Neuronal stem cell (in vitro differentiated cells): ENCODE measurements around the gene TTC38.
A peak's percentile ranks its signal among the peaks of the same experiment; 100 is the strongest.

Experiments
- DNase-seq: peaks from one replicate; pipeline ENCODE4 v3.0.0-alpha.2; 2013; ENCODE audit warnings: low spot score
- H2AFZ ChIP-seq: one replicate; pipeline ENCODE4 v1.6.1; 2013; ENCODE audit warnings: mild to moderate bottlenecking, low read length, inconsistent platforms
- H2AK5ac ChIP-seq: 2 replicates; pipeline ENCODE4 v1.6.1; 2013; ENCODE audit warnings: low read depth, mild to moderate bottlenecking, inconsistent platforms, low read length, moderate library complexity, mixed read lengths
- H2BK120ac ChIP-seq: 2 replicates; pipeline ENCODE4 v1.6.1; 2013; ENCODE audit warnings: low read depth, mild to moderate bottlenecking, inconsistent platforms, low read length, moderate library complexity, mixed read lengths
- H2BK12ac ChIP-seq: one replicate; pipeline ENCODE4 v1.6.1; 2013; ENCODE audit warnings: low read length, inconsistent platforms
- H2BK15ac ChIP-seq: 2 replicates; pipeline ENCODE4 v1.6.1; 2013; ENCODE audit warnings: mild to moderate bottlenecking, low read length, inconsistent platforms, mixed read lengths
- H2BK5ac ChIP-seq: one replicate; pipeline ENCODE4 v1.6.1; 2013; ENCODE audit warnings: inconsistent platforms, mild to moderate bottlenecking, low read length, moderate library complexity
- H3K14ac ChIP-seq: one replicate; pipeline ENCODE4 v1.6.1; 2013; ENCODE audit warnings: low read length, inconsistent platforms
- H3K18ac ChIP-seq: 2 replicates; pipeline ENCODE4 v1.6.1; 2013; ENCODE audit warnings: low read length, inconsistent platforms
- H3K23ac ChIP-seq: 2 replicates; pipeline ENCODE4 v1.6.1; 2013; ENCODE audit warnings: low read depth, mild to moderate bottlenecking, mixed read lengths, low read length, inconsistent platforms; ENCODE audit not compliant: poor library complexity
- H3K27ac ChIP-seq: replicated peaks from 3 replicates; pipeline ENCODE4 v1.5.1; 2013; ENCODE audit warnings: low read length, inconsistent platforms
- H3K27me3 ChIP-seq, 3 experiments: 2 replicates each; pipeline ENCODE4 v1.6.1; 2013; ENCODE audit warnings: low read length in 3 of 3, mild to moderate bottlenecking in 2 of 3, inconsistent platforms in 1 of 3, low read depth in 1 of 3, mixed read lengths in 1 of 3, moderate library complexity in 1 of 3; ENCODE audit not compliant: control insufficient read depth in 3 of 3, insufficient read depth in 3 of 3
- H3K36me3 ChIP-seq, 2 donors: replicated peaks in 1 of 2; 2 replicates each; pipeline ENCODE4 v1.6.1; 2013; ENCODE audit warnings: low read length in 2 of 2; ENCODE audit not compliant: control insufficient read depth in 2 of 2, insufficient read depth in 2 of 2
- H3K4ac ChIP-seq: 2 replicates; pipeline ENCODE4 v1.6.1; 2013; ENCODE audit warnings: inconsistent platforms, mild to moderate bottlenecking, low read length, moderate library complexity
- H3K4me1 ChIP-seq, 2 donors: 1 replicate in 1 of 2; 2 replicates in 1 of 2; pipeline ENCODE4 v1.6.1; 2013; ENCODE audit warnings: low read length in 2 of 2, low read depth in 1 of 2; ENCODE audit not compliant: control insufficient read depth in 2 of 2, insufficient read depth in 1 of 2
- H3K4me2 ChIP-seq: one replicate; pipeline ENCODE4 v1.6.1; 2013; ENCODE audit warnings: mild to moderate bottlenecking, low read length, inconsistent platforms; ENCODE audit not compliant: insufficient read depth, poor library complexity, severe bottlenecking
- H3K4me3 ChIP-seq, 2 donors: 2 replicates each; pipeline ENCODE4 v1.5.1; 2013; ENCODE audit warnings: low read length in 2 of 2, mild to moderate bottlenecking in 2 of 2, inconsistent platforms in 1 of 2, moderate library complexity in 1 of 2
- H3K79me1 ChIP-seq: one replicate; pipeline ENCODE4 v1.6.1; 2013; ENCODE audit warnings: low read depth, mild to moderate bottlenecking, inconsistent platforms, low read length, moderate library complexity
- H3K9ac ChIP-seq: one replicate; pipeline ENCODE4 v1.6.1; 2013; ENCODE audit warnings: mild to moderate bottlenecking, low read depth, low read length, inconsistent platforms; ENCODE audit not compliant: poor library complexity
- H3K9me3 ChIP-seq, 2 donors: replicated peaks in 1 of 2; 2 replicates each; pipeline versions ENCODE3 to v1.6.1; 2013; ENCODE audit warnings: low read length in 2 of 2, mild to moderate bottlenecking in 2 of 2, inconsistent platforms in 1 of 2, low read depth in 1 of 2, mixed read lengths in 1 of 2, moderate library complexity in 1 of 2; ENCODE audit not compliant: control insufficient read depth in 2 of 2, insufficient read depth in 1 of 2
- H4K8ac ChIP-seq: one replicate; pipeline ENCODE4 v1.6.1; 2013; ENCODE audit warnings: low read depth, mild to moderate bottlenecking, inconsistent platforms, low read length, moderate library complexity
- H4K91ac ChIP-seq: one replicate; pipeline ENCODE4 v1.6.1; 2013; ENCODE audit warnings: low read length, low read depth, mild to moderate bottlenecking, inconsistent platforms; ENCODE audit not compliant: poor library complexity
- WGBS, 2 donors: extraction: QIAGEN DNeasy Blood & Tissue Kit; methylation state at CpG; one replicate each; pipeline ENCODE4 v1.1.7; 2013; ENCODE audit warnings: missing lambda C conversion rate in 2 of 2, mixed read lengths in 1 of 2; ENCODE audit not compliant: insufficient read length in 2 of 2, insufficient replicate concordance in 1 of 2; ENCODE audit errors: extremely low coverage in 2 of 2; 5-methylcytosine and 5-hydroxymethylcytosine counted together

Gene TTC38

GRCh38 chr22:46237453-46238124, 30.2 kb upstream of the TTC38 start:
- Histone ChIP-seq H4K8ac (no peak overlapping the region), H2BK15ac (no peak overlapping the region), H2BK5ac (no peak overlapping the region), H3K79me1 (peaks cover 1% of the 10 kb centered on the region), H3K4ac (no peak overlapping the region), H2BK120ac (no peak overlapping the region), H3K4me2 (no peak overlapping the region), H3K36me3 (no peaks in the 10 kb centered on the region), H3K9me3 (no peaks in the 10 kb centered on the region), H2AK5ac (no peak overlapping the region), H2AFZ (no peak overlapping the region), H3K23ac (no peak overlapping the region), H3K27ac (no peak overlapping the region), H4K91ac (no peak overlapping the region), H2BK12ac (no peak overlapping the region), H3K4me1 (no peaks in the 10 kb centered on the region), H3K4me3 (no peak overlapping the region), H3K18ac (no peak overlapping the region), H3K14ac (no peak overlapping the region), H3K9ac (no peak overlapping the region), H3K27me3 (no peaks in the 10 kb centered on the region)
- DNase-seq: no peak
- WGBS, 2 donors: no CpG with 5 or more reads among the region's 12 CpGs

GRCh38 chr22:46238541-46238940, 29.3 kb upstream of the TTC38 start:
- Histone ChIP-seq H2BK120ac (no peak overlapping the region), H3K4me2 (no peak overlapping the region), H3K4ac (no peak overlapping the region), H2BK12ac (no peak overlapping the region), H4K8ac (no peak overlapping the region), H3K23ac (peak overlapping the region; percentile 67), H3K79me1 (peaks cover 1% of the 10 kb centered on the region), H2BK5ac (no peak overlapping the region), H3K9me3 (no peaks in the 10 kb centered on the region), H4K91ac (no peak overlapping the region), H3K27ac (no peak overlapping the region), H2BK15ac (no peak overlapping the region), H3K27me3 (no peaks in the 10 kb centered on the region), H2AFZ (no peak overlapping the region), H3K36me3 (no peaks in the 10 kb centered on the region), H3K14ac (peak overlapping the region; percentile 78), H3K4me3 (peak overlapping the region in 1 of 2 donors; percentile 52), H3K4me1 (no peaks in the 10 kb centered on the region), H3K18ac (peak overlapping the region; percentile 41), H2AK5ac (no peak overlapping the region), H3K9ac (no peak overlapping the region)
- WGBS, 2 donors: no CpG with 5 or more reads among the region's 16 CpGs
- DNase-seq: no peak

GRCh38 chr22:46239261-46240048, 28.4 kb upstream of the TTC38 start:
- no peaks in the 10 kb centered on the region for H3K9me3 ChIP-seq
- H2BK15ac ChIP-seq: no peak overlapping the region
- H3K18ac ChIP-seq: no peak overlapping the region
- WGBS, 2 donors: no CpG with 5 or more reads among the region's 20 CpGs
- no peaks in the 10 kb centered on the region for H3K4me1 ChIP-seq
- no peak overlapping the region for H2BK12ac ChIP-seq
- H4K91ac ChIP-seq: no peak overlapping the region
- no peak overlapping the region for H2AFZ ChIP-seq
- no peak overlapping the region for H3K4ac ChIP-seq
- H3K36me3 ChIP-seq: peaks cover 0 to 9% of the 10 kb centered on the region in 2 donors
- H3K27ac ChIP-seq: no peak overlapping the region
- no peak for DNase-seq
- no peak overlapping the region for H3K4me2 ChIP-seq
- H3K4me3 ChIP-seq: peak overlapping the region in 1 of 2 donors; percentile 53
- no peak overlapping the region for H2BK120ac ChIP-seq
- no peak overlapping the region for H4K8ac ChIP-seq
- H3K23ac ChIP-seq: no peak overlapping the region
- no peak overlapping the region for H2BK5ac ChIP-seq
- peaks cover 1% of the 10 kb centered on the region for H3K79me1 ChIP-seq
- peak overlapping the region; percentile 82 for H3K14ac ChIP-seq
- no peak overlapping the region for H2AK5ac ChIP-seq
- H3K9ac ChIP-seq: no peak overlapping the region
- H3K27me3 ChIP-seq: no peaks in the 10 kb centered on the region

GRCh38 chr22:46240073-46240472, 27.7 kb upstream of the TTC38 start:
- H3K23ac ChIP-seq: no peak overlapping the region
- peaks cover 1% of the 10 kb centered on the region for H3K79me1 ChIP-seq
- DNase-seq: no peak
- WGBS, 2 donors: no CpG with 5 or more reads among the region's 2 CpGs
- no peaks in the 10 kb centered on the region for H3K9me3 ChIP-seq
- H3K4me1 ChIP-seq: no peaks in the 10 kb centered on the region
- no peak overlapping the region for H3K4me2 ChIP-seq
- no peak overlapping the region for H3K4me3 ChIP-seq
- no peak overlapping the region for H3K14ac ChIP-seq
- no peak overlapping the region for H3K4ac ChIP-seq
- no peak overlapping the region for H3K27ac ChIP-seq
- no peak overlapping the region for H2BK15ac ChIP-seq
- peak overlapping the region; percentile 32 for H3K9ac ChIP-seq
- no peak overlapping the region for H2BK5ac ChIP-seq
- H4K8ac ChIP-seq: no peak overlapping the region
- H2BK12ac ChIP-seq: no peak overlapping the region
- no peaks in the 10 kb centered on the region for H3K27me3 ChIP-seq
- H2BK120ac ChIP-seq: no peak overlapping the region
- no peak overlapping the region for H2AFZ ChIP-seq
- H2AK5ac ChIP-seq: no peak overlapping the region
- peaks cover 2 to 15% of the 10 kb centered on the region in 2 donors for H3K36me3 ChIP-seq
- H4K91ac ChIP-seq: no peak overlapping the region
- no peak overlapping the region for H3K18ac ChIP-seq
